ENCODE results near the gene DHRS3.

DNA sequence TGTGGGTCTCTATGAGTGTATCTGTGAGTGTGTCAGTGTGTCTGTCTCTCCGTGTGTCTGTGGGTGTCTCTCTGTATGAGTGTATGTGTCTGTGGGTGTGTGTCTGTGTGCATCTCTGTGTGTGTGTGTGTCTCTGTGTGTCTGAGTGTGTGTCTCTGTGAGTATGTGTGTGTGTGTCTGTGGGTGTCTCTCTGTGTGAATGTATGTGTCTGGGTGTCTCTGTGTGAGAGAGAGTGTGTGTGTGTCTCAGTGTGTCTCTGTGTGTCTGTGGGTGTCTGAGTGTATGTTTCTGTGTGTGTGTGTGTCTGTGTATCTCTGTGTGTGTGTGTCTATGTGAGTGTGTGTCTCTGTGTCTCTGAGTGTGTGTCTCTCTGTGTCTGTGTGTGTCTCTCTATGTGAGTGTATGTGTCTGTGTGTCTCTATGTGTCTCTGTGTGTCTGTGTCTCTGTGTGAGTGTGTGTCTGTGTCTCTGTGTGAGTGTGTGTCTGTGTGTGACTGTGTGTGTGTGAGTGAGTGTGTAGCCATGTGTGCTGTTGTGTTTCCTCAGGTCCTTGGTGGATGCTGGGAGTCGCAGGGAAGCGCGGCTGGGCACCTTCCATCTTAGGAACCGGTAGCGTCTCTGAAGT is 33.0 kb downstream of the DHRS3 start:
- TF ChIP-seq ZNF274 (IDR thresholded peaks at IDR 0.05; ENCODE audit: low read depth, low read length) (no peak), SUZ12 (IDR thresholded peaks at IDR 0.05; ENCODE audit: extremely low read depth, insufficient read depth, insufficient read length) (no peak), YY1 (IDR thresholded peaks at IDR 0.05; ENCODE audit: insufficient read depth, insufficient read length) (no peak)
